TTC549 (cell line): ENCODE data around the gene CUL5.
"Not testable (repeated sequence)": the region's sequence is repeated elsewhere in the genome, so short reads cannot be mapped to it uniquely, and the experiment has no call there.

Source experiments
- FAIRE-seq: peaks from 2 replicates; lab custom pipeline; 2012; peaks lifted over from hg19 to GRCh38; lab: Jason Lieb, UNC

Gene CUL5

DNA sequence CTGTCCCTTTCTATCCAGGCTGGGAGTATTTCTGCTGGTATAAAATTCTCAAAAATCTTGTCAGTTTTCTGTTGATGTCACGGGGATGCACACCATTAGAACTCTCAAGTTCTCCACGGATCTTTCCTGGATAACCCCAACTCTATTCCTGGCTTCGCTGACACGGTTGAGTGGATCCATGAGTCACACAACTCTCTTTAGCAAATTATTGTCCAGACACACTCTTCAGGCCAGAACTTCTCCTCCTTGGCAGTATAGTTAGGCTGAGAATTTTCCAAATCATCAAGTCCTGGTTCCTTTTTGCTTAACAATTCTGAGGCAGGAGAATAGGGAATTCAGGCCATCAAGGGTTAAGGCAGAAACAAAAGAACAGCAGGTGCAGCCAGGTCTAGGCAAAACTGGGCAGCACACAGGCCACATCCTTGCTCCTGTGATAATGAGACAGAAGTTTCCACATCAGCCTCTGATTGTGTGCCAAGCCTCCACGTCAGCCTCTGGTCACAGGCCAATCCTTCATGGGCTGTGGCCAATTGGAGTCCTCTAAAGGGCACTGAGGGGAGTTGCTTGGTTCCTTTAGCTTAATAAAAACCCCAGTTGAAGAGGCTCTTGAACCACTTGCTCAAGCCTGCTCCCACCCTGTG is 106.9 kb downstream of the CUL5 start:
- no peak for FAIRE-seq

DNA sequence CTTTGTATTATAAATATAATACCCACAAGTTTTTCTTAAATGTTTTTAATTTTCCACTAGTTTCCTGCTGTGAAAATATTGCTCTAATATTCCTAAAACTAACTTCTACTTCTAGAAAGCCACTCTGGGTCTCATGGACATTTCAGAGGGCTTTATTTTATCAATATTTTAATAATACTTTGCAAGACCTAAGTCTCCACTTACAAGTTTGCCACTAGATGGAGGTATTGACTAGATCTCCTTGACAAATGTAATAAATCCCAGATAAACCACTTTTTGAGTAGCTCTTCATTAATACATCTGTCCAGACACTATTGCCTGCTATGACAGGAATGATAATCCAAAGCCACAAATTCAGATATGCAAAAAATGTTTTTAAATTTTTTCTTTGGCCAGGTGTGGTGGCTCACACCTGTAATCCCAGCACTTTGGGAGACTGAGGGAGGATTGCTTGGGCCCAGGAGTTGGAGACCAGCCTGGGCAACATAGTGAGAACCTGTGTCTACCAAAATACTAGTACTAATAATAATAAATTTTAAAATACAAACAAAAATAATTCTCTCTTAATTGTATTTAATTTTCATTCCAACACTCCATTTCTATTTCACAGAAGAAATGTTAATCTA is 109.2 kb downstream of the CUL5 start:
- FAIRE-seq, result peak; percentile 85

DNA sequence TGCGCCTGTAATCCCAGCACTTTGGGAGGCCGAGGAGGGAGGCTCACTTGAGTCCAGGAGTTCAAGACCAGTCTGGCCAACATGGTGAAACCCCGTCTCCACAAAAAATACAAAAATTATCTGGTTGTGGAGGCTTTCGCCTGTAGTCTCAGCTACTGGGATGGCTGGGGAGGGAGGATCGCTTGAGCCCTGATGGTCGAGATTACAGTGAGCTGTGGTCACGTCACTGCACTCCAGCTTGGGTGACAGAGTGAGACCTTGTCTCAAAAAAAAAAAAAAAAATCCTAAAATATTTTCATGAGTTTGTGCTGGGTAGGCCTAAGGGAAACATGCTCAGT is 112.2 kb downstream of the CUL5 start:
- not testable (repeated sequence) for FAIRE-seq

DNA sequence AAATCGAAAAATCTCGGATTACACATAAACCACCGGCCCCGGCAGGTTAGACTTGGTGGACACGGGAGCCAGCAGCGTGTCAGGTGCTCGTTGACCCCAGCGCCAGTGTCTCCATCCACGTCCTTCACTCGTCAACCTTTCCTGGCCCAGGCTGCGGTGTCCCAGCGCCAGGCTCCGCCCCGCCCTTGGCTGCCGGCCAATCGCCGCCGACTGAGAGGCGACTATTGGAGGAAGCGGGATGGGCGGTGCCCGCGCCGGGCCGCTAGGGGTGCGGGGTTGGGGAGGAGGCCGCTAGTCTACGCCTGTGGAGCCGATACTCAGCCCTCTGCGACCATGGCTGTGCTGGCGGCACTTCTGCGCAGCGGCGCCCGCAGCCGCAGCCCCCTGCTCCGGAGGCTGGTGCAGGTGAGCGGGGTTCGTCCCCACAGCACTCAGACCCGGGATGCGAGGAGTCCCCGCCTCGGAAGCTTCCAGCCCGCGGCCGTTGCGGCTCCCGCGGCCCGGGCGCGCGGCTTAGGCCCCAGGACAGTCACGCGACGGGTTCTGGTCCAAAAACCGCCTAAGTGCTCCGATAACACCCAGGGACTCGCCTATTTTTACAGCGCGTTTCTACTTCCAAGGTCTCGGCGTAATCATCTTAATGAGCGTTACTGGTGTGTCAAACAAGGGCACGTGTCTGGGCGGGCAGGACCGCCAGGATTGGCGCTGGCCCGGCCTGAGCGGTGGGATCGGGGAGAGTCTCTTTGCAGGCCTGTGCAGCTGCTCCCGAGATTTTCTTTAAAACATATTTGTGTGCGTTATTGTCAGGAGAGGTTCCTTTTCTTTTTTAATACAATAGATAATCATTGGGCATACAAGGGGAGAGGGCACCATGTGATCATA is 112.8 kb downstream of the CUL5 start, which contains the start of gene ACAT1:
Gene ACAT1, plus strand, starts transcription at position 294 of the 882 bp plus-strand sequence. Its CDS starts 40 bp downstream, at position 334.
- no peak for FAIRE-seq

DNA sequence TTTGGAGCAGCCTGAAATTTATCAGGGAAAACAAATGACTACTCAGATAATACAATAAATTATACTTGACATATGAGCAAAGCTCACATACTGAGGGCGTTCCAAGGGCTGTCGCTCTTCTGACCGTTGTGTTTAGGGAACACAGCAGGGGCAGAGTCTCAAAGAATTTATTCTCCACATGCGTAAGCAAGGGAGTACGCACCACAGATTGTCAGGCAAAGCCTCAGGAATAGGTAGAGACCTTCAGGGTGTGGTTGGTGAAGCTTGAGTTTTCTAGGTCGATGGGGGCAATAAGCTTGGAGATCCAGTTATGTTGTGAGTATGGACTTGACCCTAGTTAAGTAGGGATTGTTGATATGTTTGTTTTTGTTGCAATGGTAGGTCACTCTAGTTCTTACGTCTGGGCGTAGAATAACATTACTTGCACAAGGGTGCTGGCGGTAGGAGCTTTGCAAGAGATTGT is 113.5 kb downstream of the CUL5 start:
- FAIRE-seq, result no peak

DNA sequence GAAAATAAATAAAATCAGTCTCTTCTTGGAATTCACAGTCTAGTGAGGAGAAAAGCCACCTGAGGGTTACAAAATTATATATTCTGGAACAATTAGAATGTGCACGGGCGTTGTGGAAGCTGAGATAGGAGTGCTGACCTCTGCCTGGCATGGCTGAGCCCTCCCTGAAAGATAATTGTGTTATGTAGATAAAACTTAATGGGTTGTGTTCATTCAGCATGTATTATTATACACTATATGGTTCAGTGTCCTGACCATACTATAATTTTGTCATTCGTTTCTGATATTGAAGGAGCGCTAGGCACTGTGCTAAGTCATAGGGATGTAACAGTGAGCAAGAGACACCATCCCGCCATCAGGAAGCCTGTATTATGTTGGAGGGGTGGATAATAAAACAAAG is 116.4 kb downstream of the CUL5 start:
- FAIRE-seq, result no peak

DNA sequence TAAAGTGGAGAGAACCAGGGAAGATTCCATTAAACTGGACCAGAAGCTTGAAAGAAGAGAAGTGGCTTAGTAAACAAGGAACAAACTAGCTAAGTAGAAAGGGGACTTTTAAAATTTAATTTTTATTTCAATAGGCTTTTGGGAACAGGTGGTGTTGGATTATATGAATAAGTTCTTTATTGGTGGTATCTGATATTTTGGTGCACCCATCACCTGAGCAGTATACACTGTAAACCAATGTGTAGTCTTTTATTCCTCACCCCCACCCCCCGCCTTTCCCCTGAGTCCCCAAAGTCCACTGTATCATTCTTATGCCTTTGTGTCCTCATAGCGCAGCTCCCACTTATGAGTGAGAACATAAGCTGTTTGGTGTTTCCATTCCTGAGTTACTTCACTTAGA is 120.1 kb downstream of the CUL5 start:
- no peak for FAIRE-seq

DNA sequence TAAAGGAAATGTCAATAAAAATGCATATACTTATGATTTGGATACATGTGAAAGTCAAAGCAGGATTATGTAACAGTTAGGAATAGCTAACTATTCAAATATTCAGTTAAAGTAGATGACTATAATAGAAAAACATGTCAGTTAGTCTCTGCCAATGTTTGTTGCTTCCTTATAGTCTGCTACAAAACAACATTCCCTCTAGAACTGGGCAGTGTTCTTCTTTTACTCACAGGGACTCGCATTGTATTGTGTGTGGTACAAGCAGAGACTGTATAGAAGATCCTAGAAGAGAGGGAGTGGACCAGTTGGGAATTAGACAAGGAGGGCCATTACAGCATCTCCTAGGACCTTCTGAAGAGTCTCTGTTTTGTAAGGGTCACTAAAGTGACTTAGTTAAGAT is 123.3 kb downstream of the CUL5 start:
- FAIRE-seq, result no peak

DNA sequence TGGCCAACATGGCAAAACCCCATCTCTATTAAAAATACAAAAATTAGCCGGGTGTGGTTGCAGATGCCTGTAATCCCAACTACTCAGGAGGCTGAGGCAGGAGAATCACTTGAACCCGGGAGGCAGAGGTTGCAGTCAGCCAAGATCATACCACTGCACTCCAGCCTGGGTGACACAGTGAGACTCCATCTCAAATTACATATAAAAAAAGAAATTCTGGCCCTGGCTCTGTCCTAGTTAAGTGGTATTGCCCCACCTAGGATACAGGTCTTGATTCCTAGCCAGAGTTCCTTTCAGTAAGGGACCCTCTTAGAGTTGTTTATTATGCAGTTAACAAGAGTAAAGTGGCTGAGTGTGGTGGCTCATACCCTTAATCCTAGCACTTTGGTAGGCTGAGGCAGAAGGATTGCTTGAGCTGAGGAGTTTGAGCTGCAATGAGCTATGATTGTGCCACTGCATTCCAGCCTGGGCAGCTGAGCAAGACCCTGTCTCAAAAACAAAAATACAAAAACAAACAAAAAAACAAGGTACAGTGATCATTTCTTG is 124.4 kb downstream of the CUL5 start:
- not testable (repeated sequence) for FAIRE-seq

DNA sequence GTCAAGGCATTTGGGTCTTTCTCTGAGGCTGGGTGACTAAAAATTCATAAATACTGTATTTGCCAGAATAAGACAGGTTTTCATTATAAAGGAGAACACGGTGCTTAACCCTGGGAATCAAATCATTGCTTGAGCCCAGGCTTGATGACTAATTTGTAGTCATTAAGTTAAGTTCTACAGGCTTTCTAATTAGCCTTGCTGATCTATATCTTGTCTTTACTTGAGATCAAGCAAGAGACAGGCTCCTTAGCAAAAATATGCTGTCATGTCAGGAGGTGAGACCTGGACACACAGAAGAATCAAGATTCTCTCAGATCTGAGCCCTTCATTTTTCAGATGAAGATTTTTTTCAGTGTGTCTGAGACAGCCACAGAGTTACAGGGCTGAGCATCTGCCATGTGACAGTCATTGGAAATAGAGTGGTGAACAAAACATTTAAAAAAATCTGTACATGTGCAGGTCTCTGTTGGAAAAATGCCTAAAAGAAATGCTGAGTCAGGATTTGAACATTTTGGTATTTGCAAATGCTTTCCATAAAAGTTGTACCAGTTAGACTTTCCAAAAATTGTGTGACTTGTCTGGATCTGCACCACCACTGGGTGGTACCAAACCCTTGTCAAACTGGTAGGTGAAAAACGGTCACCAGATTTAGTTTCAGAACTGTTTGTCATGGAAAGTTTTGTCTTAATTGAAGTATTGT is 127.3 kb downstream of the CUL5 start:
- FAIRE-seq, result peak; percentile 3

DNA sequence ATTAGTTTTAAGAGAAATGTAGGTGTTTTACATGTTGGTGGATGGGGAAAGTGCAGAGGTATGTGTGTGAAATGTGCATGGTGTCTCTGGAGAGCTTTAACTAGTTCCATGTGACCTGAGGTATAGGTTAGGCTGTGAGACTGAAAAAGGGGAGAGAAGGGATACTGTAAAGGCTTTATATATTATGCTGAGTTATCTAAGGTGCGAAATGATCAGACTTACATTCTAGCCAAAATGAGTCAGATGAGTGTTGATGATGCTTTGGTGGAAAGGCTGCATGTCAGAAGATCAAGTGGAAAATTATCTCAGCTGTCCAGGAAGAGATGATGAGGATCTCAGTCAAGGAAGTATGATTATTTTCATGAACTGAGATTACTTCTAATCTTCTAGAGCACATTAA is 128.5 kb downstream of the CUL5 start:
- FAIRE-seq, result no peak

DNA sequence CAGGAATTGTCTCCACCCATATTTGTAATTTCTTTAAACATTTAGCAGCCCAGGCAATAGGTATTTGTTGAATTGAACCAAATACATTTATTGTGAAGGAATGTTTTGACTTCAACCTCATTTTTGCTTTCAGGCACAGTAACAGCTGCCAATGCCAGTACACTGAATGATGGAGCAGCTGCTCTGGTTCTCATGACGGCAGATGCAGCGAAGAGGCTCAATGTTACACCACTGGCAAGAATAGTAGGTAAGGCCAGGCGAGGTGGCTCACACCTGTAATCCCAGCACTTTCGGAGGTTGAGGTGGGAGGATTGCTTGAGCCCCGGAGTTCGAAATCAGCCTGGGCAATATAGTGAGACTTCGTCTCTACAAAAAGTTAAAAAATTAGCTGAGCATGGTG is 133.6 kb downstream of the CUL5 start:
- no peak for FAIRE-seq

DNA sequence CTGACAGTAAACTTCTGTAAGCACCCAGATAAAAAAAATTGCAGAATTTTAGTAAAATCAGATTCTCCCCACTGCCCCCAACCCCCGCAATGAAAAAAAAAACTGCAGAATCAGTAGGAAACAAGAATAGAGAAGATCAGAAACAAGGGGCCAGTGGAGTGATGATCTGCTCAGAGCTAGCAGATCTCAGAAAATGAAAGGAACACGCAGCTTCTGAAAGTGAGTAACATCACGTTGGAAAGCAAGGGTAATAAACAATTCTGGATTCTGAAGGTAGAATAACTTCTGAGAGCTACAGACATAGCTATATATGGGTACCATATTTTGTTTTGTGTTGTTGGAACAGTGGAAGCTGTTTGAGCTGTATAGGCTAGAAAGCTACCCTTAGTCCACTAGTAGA is 135.9 kb downstream of the CUL5 start:
- no peak for FAIRE-seq

DNA sequence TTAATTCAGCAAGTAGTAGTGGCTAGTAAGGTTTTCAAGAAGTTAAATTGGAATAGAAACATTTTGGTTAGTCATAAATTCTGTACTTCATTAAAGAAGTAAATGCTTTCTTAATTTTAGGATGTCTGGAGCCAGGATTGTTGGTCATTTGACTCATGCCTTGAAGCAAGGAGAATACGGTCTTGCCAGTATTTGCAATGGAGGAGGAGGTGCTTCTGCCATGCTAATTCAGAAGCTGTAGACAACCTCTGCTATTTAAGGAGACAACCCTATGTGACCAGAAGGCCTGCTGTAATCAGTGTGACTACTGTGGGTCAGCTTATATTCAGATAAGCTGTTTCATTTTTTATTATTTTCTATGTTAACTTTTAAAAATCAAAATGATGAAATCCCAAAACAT is 138.5 kb downstream of the CUL5 start:
- FAIRE-seq, result no peak

DNA sequence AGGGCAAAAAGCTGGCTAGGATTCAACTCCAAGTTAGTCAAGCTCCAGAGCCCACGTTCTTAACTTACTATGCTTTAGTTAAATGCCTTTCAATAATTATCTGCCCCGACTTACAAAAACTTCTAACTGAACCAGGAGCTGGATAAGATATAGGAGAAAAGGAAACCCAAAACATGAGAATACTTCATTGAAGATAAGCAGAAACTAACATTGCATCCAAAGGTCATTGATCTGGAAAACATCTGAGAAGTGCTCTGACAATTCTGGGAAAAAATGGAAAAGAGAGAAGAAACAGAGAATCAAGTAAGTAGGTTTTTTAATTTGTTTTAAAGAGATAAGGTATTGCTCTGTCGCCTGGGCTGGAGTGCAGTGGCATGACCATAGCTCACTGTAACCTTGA is 139.9 kb downstream of the CUL5 start:
- FAIRE-seq, result no peak

DNA sequence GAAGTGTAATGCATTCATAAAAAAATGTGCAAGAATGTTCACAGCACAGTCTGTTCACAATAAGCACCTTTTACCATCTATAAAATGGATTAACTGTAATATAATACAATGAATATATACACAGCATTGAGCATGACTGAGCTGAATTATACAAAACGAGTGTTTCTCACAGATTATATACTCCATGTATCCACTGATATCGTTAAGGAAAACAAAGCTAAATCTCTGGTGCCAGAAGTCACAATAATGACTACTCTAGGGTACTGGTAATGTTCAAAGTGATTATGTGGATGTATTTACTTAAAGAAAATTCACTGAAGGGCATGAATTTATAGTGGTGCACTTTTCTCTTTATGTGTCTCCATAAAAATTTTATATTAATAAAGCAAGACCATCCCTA is 145.9 kb downstream of the CUL5 start:
- no peak for FAIRE-seq
